ENCODE data around the gene ZNF780B.
"Not testable (repeated sequence)": the region's sequence is repeated elsewhere in the genome, so short reads cannot be mapped to it uniquely, and the experiment has no call there.

Gene ZNF780B

DNA sequence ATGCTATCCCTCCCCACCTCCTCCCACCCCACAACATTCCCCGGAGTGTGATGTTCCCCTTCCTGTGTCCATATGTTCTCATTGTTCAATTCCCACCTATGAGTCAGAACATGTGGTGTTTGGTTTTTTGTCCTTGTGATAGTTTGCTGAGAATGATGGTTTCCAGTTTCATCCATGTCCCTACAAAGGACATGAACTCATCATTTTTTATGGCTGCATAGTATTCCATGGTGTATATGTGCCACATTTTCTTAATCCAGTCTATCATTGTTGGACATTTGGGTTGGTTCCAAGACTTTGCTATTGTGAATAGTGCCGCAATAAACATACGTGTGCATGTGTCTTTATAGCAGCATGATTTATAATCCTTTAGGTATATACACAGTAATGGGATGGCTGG, 18.0 kb downstream of the ZNF780B start:
- DNase-seq (ENCODE audit: low read depth) = not testable (repeated sequence)

DNA sequence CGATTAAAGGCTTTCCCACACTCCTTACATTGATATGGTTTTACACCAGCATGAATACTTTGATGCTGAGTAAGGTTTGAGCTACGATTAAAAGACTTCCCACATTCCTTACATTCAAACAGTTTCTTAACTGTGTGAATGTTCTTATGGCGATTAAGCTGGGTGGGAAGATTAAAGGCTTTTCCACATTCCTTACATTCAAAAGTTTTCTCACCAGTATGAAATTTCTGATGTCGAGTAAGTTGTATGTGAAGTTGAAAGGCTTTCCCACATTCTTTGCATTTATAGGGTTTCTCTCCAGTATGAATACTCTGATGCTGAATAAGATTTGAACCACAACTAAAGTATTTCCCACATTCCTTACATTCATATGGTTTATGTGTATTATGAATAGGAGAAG, 20.0 kb downstream of the ZNF780B start:
- DNase-seq (ENCODE audit: low read depth) = peak; percentile 20

DNA sequence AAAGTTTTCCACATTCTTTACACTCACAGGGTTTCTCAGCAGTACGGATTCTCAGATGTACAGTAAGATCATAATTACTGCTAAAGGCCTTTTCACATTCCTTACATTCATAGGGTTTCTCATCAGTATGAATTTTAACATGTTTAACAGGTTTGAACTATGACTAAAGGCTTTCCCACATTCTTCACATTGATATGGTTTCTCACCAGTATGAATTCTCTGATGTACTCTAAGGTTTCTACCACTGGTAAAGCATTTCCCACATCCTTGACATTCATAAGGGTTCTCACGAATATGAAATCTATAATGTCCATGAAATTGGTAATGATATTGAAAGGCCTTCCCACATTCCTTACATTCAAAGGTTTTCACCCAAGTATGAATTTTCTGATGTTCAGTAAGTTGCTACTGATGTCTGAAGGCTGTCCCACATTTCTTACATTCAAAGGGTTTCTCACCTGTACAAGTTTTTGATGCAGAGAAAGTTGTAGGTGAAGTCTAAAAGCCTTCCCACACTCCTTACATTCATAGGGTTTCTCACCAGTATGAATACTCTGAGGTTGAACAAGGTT, 22.0 kb downstream of the ZNF780B start:
- DNase-seq (ENCODE audit: low read depth) = no peak

DNA sequence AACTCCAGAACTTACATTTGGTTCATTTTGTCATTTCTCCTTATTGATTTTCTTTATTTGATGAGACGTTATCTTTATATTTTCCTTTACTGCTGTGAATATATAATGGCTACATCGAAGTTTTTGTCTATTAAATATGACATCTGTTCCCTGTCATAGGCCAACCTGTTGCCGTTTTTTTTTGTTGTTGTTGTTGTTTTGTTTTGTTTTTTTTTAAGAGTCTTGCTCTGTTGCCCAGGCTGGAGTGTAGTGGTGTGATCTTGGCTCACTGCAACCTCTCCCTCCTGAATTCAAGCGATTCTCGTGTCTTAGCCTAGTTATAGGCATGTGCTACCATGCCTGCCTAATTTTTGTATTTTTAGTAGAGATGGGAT, 29.4 kb downstream of the ZNF780B start:
- no peak for DNase-seq (ENCODE audit: low read depth)

DNA sequence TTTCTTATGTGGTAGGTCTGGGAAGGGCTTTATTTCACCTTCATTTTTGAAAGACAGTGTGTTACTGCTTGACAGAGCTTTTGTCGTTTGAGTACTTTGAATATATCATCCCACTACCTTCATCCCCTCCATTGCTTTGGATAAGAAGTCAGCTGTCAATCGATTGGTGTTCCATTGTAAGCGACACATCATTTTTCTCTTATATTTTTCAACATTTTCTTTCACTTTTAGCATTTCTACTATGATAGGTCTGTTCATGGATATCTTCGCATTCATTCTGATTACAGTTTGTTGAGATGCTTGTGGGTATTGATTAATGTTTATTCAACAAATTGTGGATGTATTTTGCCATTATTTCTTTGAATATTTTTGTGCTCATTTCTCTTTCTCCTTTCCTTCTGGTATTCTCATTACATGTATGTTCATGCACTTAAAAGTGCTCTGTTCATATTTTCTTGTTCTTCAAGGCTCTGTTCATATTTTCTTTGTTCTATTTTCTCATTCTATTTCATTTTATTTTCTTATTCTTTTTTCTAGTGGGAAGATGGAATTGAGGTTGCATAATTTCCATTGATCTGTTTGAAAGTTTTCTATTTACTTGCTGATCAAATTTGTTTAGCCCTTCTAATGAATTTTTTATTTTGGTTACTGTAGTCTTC, 30.0 kb downstream of the ZNF780B start:
- no peak for DNase-seq (ENCODE audit: low read depth)

DNA sequence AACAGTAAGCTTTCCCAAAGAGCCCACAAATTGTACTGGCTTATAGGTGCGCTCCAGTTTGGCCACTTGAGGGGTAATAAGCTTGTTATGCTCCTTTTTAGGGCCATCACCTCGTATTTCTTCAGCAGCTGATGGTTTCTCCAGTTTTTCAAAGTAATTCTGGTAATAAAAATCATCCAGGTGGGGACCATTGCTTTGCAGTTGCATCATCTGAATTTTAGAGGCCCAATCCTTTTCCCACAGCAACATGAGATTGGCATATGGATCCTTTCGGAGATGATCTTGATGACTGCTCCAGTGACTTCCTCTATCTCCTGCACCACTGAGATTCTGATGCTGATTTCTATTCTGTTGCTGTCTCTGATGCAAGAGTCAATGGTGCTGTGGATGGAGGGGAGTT, 32.1 kb downstream of the ZNF780B start:
- no peak for DNase-seq (ENCODE audit: low read depth)

DNA sequence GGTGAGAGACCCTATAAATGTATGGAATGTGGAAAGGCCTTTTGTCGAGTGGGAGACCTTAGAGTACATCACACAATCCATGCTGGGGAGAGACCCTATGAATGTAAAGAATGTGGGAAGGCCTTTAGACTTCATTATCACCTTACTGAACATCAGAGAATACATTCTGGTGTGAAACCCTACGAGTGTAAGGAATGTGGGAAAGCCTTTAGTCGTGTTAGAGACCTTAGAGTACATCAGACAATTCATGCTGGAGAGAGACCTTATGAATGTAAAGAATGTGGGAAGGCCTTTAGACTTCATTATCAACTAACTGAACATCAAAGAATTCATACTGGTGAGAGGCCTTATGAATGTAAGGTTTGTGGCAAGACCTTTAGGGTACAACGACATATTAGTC, 42.0 kb downstream of the ZNF780B start:
- DNase-seq (ENCODE audit: low read depth) = no peak

DNA sequence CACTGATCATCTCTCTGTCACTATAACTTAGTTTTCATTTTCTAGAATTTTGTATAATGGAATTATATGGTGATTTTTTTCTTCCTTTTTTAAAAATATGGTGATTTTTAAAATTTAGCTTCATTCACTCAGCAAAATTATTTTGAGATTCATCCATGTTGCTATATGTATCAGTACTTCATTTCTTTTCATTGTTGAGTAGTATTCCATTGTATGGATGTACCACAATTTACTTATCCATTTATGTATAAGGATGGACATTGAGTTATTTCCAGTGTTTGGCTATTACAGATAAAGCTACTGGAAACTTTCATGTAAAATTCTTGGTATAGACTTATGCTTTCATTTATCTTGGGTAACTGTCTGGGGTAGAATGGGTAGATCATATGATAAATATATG, 46.4 kb downstream of the ZNF780B start:
- no peak for DNase-seq (ENCODE audit: low read depth)

DNA sequence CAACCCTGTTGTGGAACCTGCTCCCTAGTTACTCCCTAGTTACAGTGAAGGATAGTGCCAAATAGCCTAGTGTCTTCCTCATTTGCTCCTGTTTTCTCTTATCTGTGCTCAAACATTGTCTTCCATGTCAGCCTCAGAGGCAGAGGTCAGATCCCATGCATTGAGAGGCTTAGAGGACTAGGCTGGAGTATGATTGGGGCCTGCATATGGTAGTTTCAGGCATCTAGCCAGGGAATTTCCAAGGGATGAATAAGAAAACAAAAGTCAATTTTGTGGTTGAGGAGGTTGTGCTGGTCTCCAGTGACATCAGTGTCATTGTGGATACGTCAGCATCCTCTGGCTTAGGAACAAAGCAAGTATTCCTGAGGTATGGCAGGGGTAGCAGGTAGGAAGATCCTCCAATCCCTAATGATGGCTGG, 49.7 kb downstream of the ZNF780B start:
- peak; percentile 23 for DNase-seq (ENCODE audit: low read depth)

DNA sequence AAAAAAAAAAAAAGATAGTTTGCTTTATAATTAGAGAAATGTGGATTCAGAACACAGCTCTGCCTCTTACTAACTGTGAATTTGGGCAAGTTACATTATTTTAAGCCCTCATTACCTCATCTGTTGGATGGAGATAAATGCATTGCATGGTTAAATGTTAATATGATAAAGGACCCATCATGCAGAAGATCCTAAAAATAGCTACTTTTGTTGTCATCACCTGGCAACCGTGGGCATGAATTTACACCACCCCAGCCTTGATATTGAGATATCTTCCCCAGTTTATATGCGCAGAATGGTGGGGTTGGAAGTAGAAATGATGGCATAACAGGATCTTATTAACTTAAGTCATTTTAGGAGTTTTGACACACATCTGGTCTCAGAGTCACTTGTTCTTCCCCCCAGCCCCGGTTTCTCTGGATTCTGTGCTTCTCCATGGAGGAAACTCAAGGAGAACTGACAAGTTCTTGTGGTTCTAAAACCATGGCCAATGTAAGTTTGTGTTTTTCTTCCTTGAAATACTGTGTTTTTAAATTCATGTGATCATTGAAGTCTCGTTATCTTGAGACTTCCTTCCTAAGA, 50.2 kb downstream of the ZNF780B start:
- DNase-seq (ENCODE audit: low read depth) = no peak

DNA sequence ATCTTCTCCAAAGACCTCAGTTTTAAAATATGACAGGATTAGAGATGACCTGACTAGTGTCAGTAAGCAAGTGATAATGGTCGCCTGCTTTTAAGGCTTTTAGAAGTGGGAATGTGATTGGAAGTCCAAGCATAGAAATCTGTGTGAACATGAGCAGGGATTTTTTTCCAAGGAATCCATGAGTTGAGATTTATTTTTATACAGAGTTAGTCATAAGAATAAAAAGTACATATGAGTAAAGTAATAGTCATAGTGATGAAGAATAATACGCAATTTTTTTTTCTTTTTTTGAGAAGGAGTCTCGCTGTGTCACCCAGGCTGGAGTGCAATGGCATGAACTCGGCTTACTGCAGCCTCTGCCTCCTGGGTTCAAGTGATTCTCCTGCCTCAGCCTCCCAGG, 57.5 kb downstream of the ZNF780B start:
- DNase-seq (ENCODE audit: low read depth) = peak; percentile 8

DNA sequence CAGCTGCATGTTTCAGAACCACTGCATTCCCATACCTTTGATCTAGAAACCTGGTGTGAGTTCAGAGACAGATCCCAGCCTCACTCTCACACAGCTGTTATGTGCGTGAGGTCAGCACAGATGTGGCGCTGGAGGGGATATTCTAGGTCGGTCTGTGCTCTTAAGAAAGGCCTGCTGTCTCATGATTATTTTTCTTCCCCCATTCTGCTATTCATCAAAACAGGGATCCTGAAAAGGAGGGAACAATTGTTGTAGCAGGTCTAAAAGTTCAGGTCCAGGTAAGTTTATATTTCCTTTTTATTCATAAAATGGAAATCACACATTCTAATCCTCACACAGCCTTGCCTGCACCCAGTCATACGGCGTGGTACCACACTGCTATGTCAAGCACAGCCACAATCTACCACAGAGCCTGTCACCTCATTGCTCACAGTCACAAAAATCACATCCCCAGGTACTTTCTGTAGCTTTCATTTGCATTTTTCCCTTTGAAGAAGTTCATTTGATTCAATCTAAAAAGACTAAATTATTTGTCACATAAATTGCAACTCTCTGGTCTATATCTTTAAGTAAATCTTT, 58.3 kb downstream of the ZNF780B start:
- DNase-seq (ENCODE audit: low read depth) = peak; percentile 50

DNA sequence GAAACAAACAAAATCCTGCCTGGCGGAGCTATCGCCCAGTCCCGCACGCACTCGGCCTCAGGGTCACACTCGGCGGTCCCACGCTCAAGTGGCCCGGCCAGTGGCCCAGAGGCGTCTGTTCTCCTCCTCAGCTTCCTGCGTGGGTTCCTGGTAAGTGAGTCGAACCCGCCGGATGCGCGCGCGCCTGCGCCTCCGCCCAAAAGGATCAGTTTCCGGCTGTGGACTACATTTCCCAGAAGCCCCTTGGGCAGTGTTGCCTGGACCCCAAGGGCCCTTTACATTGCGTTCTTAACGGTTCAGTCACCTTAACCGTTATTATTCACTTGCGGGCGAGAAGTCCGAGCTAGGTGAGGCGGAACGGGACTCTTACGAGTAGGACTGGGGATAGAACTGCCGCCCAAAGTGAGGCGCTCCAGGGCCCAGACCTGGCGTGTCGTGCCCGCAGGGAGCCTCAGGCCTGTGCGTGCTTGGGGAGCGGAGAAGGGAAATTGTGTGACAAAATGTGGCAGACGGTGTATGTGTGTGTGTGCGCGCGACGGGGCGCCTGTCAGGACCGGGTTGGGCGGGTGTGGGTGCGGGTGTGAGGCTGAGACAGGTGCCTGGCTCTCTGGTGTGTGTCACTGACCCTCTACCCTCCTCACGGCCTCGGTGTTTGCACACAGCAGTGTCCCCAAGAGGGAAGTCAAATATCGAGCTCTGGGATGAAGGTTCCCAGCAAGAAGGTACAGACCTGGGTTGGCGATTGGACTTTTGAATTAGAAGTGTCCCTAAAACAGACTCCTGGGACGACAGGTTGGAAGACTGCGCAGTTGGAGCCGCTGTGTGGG, 59.0 kb downstream of the ZNF780B start, which contains the start of gene ZNF546:
Gene ZNF546 (plus strand): TSS at position 250 of the 827 bp plus-strand sequence. CDS start 1,267 bp downstream, outside the sequence.
- peak; percentile 87 for DNase-seq (ENCODE audit: low read depth)

DNA sequence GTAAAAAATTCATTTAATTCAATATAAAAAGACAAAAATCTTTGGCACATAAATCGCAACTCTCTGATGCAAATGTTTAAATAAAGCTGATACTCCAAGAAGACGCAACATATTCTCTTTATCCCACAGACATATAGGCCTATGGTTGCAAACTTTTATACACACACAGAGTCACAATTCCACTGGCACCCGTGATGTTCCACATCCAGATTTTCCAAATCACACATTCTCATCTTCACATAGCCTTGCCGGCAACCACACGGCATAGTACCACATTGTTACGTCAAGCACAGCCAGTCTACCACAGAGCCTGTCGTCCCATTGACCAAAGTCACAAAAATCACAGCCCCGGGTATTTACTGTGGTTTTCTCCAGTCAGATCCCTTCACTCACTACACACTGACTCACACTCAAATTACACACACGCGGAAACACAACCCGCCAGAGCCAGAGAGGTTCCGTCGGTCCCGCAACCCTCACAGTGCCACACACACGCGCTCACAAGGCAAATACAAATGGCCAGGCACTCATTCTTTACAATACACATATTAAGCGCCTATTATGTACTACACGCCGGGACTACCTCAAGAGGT, 59.7 kb downstream of the ZNF780B start:
- peak; percentile 54 for DNase-seq (ENCODE audit: low read depth)

DNA sequence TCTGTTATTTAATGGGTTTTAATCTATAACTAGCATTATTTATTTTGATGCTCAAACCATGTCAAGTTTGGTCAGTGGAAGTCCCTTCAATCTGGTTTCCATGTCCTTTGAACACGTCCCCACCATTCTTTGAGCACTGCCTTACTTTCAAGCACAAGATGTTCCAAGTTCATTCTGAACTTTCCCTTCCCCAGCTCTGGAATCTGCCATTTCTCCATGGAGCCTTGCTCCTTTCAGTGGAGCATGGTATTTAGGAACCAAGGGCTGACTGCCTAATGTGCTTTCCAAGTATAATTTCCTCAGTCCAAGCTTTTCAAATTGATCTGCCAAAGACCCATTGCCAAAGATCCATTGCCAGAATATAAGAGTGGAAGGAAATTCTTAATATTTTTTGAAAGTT, 60.2 kb downstream of the ZNF780B start:
- no peak for DNase-seq (ENCODE audit: low read depth)

DNA sequence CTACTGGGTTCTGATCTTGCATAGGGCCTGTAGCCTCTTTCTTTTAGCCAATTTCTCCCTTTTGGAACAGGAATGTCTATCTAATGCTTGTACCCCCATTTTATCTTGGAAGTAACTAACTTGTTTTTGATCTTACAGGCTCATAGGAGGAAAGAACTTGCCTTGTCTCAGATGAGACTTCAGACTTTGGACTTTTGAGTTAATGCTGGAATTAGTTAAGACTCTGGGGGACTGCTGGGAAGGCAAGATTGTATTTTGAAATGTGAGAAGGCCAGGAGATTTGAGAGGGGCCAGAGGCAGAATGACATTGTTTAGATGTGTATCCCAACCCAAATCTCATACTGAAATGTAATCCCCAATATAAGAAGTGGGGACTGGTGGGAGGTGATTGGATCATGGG, 61.7 kb downstream of the ZNF780B start:
- DNase-seq (ENCODE audit: low read depth) = no peak

DNA sequence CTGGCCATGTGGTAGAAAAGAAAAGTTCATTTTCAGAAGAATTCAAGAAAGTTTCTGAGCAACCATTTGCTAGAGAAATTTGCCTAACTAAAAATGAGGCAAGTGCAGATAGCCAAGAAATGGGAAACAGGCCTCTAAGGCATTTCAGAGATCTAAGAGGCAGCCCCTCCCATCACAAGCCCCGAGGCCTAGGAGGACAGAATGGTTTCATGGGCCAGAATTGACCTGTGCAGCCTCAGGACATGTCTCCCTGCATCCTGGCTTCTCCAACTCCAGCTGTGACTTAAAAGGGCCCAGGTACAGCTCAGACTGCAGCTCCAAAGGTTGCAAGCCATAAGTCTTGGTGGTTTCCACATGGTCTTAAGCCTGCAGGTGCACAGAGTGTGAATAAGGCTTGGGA, 62.4 kb downstream of the ZNF780B start:
- no peak for DNase-seq (ENCODE audit: low read depth)

DNA sequence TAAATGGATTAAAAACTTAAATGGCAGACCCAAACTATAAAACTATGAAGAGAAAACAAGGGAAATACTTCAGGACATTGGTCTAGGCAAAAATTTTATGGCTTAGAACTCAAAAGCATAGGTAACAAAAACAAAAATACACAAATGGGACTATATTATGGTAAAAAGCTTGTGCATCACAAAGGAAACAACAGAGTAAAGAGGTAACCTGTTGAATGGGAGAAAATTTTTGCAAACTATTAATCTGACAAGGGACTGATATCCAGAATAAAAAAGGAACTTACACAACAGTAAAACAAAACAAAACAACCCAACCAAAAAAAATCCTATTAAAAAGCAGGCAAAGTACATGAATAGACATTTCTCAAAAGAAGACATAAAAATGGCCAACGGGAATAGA, 68.4 kb downstream of the ZNF780B start:
- DNase-seq (ENCODE audit: low read depth) = no peak

DNA sequence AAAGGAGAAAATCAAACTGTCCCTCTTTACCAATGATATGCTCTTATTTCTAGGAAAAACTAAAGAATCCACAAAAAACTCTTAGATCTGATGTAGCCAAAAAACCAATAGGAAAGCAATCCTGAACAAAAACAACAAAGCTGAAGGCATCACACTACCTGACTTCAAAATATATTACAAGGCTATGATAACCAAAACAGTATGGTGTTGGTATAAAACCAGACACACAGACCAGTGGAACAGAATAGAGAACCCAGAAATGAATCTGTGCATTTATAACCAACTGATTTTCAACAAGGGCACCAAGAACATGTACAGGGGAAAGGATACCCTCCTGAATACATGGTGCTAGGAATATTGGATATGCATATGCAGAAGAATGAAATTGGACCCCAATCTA, 68.9 kb downstream of the ZNF780B start:
- no peak for DNase-seq (ENCODE audit: low read depth)

DNA sequence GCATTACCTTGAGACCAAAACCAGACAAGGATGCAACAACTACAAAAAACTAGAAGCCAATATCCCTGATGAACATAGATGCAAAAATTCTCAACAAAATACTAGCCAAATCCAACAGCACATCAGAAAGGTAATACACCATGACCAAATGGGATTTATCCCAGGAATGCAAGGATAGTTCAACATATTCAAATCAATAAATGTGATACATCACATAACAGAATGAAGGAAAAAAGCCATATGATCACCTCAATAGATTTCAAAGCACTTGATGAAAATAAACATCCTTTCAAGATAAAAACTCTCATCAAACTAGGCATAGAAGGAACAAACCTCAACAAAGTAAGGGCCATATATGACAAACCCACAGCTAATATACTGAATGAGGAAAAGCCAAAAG, 69.4 kb downstream of the ZNF780B start:
- no peak for DNase-seq (ENCODE audit: low read depth)

DNA sequence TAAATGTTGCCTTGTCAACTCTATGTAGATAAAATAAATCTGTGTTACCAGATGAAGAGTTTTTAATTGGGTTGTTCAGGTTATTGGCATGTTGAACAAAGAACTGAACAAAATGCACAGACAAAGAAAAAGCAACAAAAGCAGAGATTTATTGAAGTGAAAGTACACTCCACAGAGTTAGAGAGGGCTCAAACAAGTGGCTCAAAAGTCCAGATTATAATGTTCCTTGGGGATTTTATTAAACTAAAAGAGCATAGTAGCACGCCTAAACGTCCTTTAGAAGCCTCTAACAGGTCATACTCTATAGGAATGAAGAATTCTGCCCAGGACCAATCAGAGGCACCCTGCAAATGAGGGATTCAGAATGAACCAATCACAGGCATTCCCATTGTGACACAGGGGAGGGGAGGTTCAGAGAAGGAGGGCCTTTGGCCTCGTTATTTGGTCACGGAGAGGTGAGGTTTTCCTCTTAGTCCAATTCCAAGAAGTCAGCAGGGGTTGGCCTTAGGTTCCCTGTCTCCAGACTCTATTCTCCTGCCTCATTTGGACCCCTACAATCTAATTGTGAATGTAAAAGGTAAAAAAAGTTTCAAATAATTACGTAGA, 72.2 kb downstream of the ZNF780B start:
- no peak for DNase-seq (ENCODE audit: low read depth)

DNA sequence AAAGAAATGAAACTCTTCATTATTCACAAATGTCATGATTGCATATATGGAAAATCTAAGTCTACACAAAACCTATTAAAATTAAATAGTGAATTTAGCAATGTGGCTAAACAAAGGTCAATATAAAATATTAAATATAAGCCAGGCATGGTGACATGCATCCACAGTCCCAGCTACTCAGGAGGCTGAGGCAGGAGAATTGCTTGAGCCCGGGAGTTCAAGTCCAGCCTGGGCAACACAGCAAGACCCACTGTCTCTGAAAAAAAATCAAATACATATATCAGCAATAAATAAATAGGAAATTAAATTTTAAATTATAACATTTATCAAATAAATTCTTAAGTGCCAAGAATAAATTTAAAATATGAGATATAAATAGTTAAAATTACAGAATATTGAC, 73.1 kb downstream of the ZNF780B start:
- DNase-seq (ENCODE audit: low read depth) = no peak

All from amniotic epithelial cell (primary cell).